Nephron (organoid): Measurements from ENCODE around the gene TMEM167A.

Experiments used
- H3K27ac Mint-ChIP-seq, 3 experiments: 2 replicates each; pipeline ENCODE4 v1.8.0; 2020; ENCODE audit warnings: mixed read lengths in 3 of 3, mild to moderate bottlenecking in 2 of 3, moderate library complexity in 1 of 3
- H3K27me3 Mint-ChIP-seq: 2 replicates; pipeline ENCODE4 v1.8.0; 2021; ENCODE audit warnings: low read depth, mild to moderate bottlenecking, moderate library complexity, mixed read lengths
- H3K36me3 Mint-ChIP-seq: 2 replicates; pipeline ENCODE4 v1.8.0; 2020; ENCODE audit warnings: low read depth, mixed read lengths
- H3K4me1 Mint-ChIP-seq: 2 replicates; pipeline ENCODE4 v1.8.0; 2020; ENCODE audit warnings: mixed read lengths
- H3K4me3 Mint-ChIP-seq, 3 experiments: 2 replicates each; pipeline ENCODE4 v1.8.0; 2020; ENCODE audit warnings: mild to moderate bottlenecking in 3 of 3, mixed read lengths in 3 of 3, moderate library complexity in 2 of 3
- H3K9me3 Mint-ChIP-seq: 2 replicates; pipeline ENCODE4 v1.8.0; 2020; ENCODE audit warnings: mixed read lengths
- TF ChIP-seq, protein P1 (sequence below), 3 experiments: fragments of 200-600 bp; sonication (generic); IDR thresholded peaks; one replicate each; pipeline ENCODE4 v1.5.0; 2021; ENCODE audit warnings: antibody characterized with exemption in 3 of 3; ENCODE audit not compliant: unreplicated experiment in 3 of 3

Gene TMEM167A

DNA sequence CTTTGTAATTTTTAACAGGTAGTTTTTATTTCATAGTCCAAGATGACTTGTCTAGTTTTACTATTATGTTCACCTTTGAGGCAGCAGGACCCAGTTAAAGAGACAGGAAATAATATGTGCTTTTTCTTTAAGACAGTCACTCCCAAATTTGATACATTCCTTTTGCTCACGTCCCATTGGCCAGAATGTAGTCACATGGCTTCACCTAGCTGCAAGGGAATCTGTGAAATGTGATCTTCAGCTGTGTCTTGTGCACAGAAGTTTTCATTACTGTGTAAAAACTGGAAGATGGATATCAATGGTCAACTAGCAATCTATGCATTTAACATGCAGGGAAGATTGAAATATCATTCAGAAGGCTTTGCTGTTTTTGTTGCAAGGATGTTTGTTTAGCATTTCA is 41.3 kb upstream of the TMEM167A start:
- Mint-ChIP-seq H3K27ac (no peak overlapping the region), H3K4me3 (no peak overlapping the region), H3K9me3 (peaks cover 6% of the 10 kb centered on the region), H3K36me3 (peaks cover 33% of the 10 kb centered on the region), H3K4me1 (no peaks in the 10 kb centered on the region), H3K27me3 (no peaks in the 10 kb centered on the region)
- TF ChIP-seq, protein P1, sequence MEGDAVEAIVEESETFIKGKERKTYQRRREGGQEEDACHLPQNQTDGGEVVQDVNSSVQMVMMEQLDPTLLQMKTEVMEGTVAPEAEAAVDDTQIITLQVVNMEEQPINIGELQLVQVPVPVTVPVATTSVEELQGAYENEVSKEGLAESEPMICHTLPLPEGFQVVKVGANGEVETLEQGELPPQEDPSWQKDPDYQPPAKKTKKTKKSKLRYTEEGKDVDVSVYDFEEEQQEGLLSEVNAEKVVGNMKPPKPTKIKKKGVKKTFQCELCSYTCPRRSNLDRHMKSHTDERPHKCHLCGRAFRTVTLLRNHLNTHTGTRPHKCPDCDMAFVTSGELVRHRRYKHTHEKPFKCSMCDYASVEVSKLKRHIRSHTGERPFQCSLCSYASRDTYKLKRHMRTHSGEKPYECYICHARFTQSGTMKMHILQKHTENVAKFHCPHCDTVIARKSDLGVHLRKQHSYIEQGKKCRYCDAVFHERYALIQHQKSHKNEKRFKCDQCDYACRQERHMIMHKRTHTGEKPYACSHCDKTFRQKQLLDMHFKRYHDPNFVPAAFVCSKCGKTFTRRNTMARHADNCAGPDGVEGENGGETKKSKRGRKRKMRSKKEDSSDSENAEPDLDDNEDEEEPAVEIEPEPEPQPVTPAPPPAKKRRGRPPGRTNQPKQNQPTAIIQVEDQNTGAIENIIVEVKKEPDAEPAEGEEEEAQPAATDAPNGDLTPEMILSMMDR (IDR thresholded peaks at IDR 0.05; ENCODE audit: unreplicated experiment in 3 of 3) = no peak

DNA sequence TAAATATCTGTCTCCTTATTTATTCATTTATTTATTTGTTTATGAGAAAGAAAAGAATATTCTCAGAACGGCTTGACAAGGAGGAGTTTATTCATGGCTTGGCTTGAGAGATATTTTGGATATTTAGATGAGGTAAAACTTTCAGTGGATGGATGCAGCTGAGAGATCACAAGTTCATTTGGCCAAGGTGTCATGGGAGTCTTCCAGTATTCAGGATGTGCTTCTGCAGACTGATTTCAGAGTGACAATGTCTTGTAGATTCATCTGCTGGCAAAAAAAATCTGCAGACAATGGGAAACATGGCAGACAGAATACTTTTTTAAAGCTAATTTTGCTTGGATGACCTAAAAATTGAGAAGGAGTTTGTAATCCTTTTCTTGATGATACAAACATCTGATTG is 38.6 kb upstream of the TMEM167A start:
- H3K27ac Mint-ChIP-seq = no peak overlapping the region
- peaks cover 18% of the 10 kb centered on the region for H3K9me3 Mint-ChIP-seq
- peaks cover 53% of the 10 kb centered on the region for H3K36me3 Mint-ChIP-seq
- H3K4me3 Mint-ChIP-seq = no peak overlapping the region
- H3K4me1 Mint-ChIP-seq = no peaks in the 10 kb centered on the region
- TF ChIP-seq, protein P1 (IDR thresholded peaks at IDR 0.05; ENCODE audit: unreplicated experiment in 3 of 3) = no peak
- H3K27me3 Mint-ChIP-seq = no peaks in the 10 kb centered on the region

DNA sequence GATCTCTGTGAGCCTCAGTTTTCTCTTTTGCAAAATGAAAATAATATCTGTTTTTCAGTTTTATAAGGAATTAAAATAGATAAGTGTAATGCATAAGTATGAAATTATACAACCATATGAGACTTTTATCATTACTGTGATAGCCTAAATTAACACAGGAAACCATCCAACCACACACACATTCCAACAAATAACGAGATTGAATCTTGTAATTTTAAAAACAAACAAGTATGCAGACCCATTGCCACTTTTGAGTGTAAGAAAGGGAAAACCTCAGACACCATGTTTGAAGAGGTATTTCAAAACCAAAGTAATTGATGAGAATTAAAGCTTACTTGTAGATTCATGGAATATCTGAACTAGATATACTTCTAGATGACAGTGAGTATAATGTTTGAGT is 32.2 kb upstream of the TMEM167A start:
- peaks cover 29% of the 10 kb centered on the region for H3K36me3 Mint-ChIP-seq
- no peak overlapping the region for H3K27ac Mint-ChIP-seq
- peaks cover 5% of the 10 kb centered on the region for H3K4me1 Mint-ChIP-seq
- peaks cover 13% of the 10 kb centered on the region for H3K9me3 Mint-ChIP-seq
- no peak overlapping the region for H3K4me3 Mint-ChIP-seq
- TF ChIP-seq, protein P1 (IDR thresholded peaks at IDR 0.05; ENCODE audit: unreplicated experiment in 3 of 3) = no peak
- no peaks in the 10 kb centered on the region for H3K27me3 Mint-ChIP-seq

DNA sequence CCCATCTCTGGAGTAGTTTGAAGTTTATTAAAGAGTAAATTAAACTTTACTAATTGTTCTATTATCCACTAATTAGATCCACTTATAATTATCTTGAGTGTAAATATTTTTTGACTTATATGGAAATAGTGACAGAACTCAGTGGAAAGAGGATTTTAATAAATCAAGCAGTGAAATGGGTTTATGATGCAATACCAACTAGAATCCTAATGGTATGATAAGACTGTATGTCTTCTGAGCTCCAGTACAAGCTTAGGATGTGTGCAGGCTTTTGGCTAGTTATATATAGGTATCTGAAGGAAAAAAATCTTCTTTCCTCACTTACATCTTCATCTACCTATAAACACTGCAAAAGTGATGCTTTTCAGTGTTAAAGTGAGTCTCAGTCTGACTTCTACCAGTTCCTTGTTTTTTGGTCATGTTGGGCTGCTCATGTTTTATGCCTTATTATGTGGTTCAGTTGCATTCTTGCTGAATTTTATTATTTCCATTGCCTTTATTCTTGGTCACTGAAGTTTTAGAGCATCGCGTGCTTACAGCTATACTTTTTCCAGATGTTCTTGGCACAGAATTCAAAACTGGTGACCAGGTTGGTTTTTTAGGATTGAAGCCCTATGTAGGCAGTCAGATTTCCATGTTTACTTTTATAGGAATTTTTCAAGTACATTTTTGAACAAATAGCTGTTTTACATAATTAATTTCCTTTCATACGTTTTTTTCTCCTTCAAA is 30.7 kb upstream of the TMEM167A start:
- TF ChIP-seq, protein P1 (IDR thresholded peaks at IDR 0.05; ENCODE audit: unreplicated experiment in 3 of 3) = no peak
- Mint-ChIP-seq H3K27me3 (no peaks in the 10 kb centered on the region), H3K4me1 (peaks cover 5% of the 10 kb centered on the region), H3K27ac (no peak overlapping the region), H3K36me3 (peaks cover 14% of the 10 kb centered on the region), H3K4me3 (no peak overlapping the region), H3K9me3 (peaks cover 9% of the 10 kb centered on the region)

DNA sequence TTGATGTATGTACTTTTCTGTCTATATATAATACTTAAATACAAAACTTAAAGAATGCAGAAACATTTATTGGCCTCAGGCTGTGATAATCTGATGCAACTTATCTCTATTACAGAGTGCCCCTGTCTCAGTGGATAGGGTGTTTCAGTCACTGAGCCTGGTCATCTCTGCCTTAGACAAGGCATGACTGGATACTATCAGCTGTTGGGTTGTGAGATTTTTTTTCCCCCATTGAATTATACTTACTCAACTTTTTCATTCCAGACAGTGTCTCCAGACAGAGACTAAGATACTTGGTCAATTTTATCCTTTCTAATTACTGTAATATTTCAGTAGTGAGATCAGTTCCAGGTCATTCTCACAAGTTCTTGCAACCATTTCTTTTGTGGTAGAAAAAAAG is 26.8 kb upstream of the TMEM167A start:
- TF ChIP-seq, protein P1 (IDR thresholded peaks at IDR 0.05; ENCODE audit: unreplicated experiment in 3 of 3) = no peak
- H3K4me3 Mint-ChIP-seq = no peak overlapping the region
- no peaks in the 10 kb centered on the region for H3K9me3 Mint-ChIP-seq
- peaks cover 12% of the 10 kb centered on the region for H3K4me1 Mint-ChIP-seq
- no peak overlapping the region for H3K27ac Mint-ChIP-seq
- H3K27me3 Mint-ChIP-seq = no peaks in the 10 kb centered on the region
- H3K36me3 Mint-ChIP-seq = no peaks in the 10 kb centered on the region

DNA sequence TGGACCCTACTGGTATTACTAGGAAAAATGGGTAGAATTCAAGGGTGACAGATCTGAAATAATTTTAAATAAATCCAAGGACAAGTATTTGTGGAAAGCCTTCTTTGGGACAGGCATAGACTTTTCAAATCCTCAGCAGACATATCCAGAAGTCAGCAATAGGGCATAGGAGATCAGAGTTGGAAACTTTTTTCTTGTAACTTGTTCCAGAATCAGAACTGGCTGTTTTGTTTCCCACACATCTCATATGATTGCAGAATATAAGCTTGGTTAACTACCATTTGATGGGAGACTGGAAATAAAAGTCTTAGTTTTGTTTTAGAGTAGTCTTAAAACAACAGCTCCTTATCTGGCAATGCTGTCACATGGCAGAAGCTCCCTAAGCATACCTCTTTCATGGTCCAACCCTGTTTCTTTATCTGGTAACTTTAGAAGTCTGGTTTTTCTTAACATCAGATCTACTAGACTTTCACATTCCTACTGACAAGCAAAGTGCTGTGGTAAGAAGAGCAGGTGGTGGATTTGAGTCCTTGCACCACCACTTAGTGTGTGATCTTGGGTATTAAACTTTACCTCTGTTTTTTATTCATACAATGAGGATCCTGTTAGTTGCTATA is 25.3 kb upstream of the TMEM167A start:
- TF ChIP-seq, protein P1 (IDR thresholded peaks at IDR 0.05; ENCODE audit: unreplicated experiment in 3 of 3) = no peak
- H3K27me3 Mint-ChIP-seq = no peaks in the 10 kb centered on the region
- no peaks in the 10 kb centered on the region for H3K36me3 Mint-ChIP-seq
- H3K9me3 Mint-ChIP-seq = no peaks in the 10 kb centered on the region
- H3K4me1 Mint-ChIP-seq = peaks cover 23% of the 10 kb centered on the region
- no peak overlapping the region for H3K4me3 Mint-ChIP-seq
- no peak overlapping the region for H3K27ac Mint-ChIP-seq
